Lung (tissue), 12 donors: ENCODE data around the gene GJD2. TPM values are rescaled to one million over a fixed set of nuclear protein-coding genes. Genes with fewer than 3 reads are reported as not detected.

Experiments
- ATAC-seq: fragments of 200-7000 bp; cut with Tn5 transposase; one replicate; pipeline ENCODE4 v1.9.1; 2020; ENCODE audit warnings: moderate number of reproducible peaks; ENCODE audit not compliant: insufficient read depth, low FRiP score
- DNase-seq, 3 donors: peaks; one replicate each; pipeline ENCODE4 v3.0.0-alpha.2; 2013 to 2017
- H3K27ac ChIP-seq, 2 donors: one replicate each; pipeline ENCODE4 v1.5.1; 2013; ENCODE audit warnings: mild to moderate bottlenecking in 2 of 2, moderate library complexity in 2 of 2, control low read depth in 1 of 2, inconsistent platforms in 1 of 2, low read depth in 1 of 2, low read length in 1 of 2
- H3K27me3 ChIP-seq, 3 donors: one replicate each; pipeline ENCODE4 v1.5.1; 2013; ENCODE audit warnings: low read length in 2 of 3; ENCODE audit not compliant: control insufficient read depth in 3 of 3, insufficient read depth in 3 of 3
- H3K36me3 ChIP-seq, 4 donors: one replicate each; pipeline ENCODE4 v1.5.1; 2013; ENCODE audit warnings: low read length in 4 of 4, mild to moderate bottlenecking in 1 of 4, moderate library complexity in 1 of 4; ENCODE audit not compliant: control insufficient read depth in 4 of 4, insufficient read depth in 4 of 4
- H3K4me1 ChIP-seq, 5 donors: one replicate each; pipeline ENCODE4 v1.5.1; 2013; ENCODE audit warnings: low read length in 5 of 5, mild to moderate bottlenecking in 2 of 5, moderate library complexity in 1 of 5; ENCODE audit not compliant: control insufficient read depth in 5 of 5, insufficient read depth in 5 of 5
- H3K4me3 ChIP-seq: one replicate; pipeline ENCODE4 v1.5.1; 2013; ENCODE audit warnings: mild to moderate bottlenecking, control low read depth, moderate library complexity
- H3K9ac ChIP-seq, 2 donors: one replicate each; pipeline ENCODE4 v1.5.1; 2013; ENCODE audit warnings: low read length in 2 of 2, control low read depth in 1 of 2; ENCODE audit not compliant: insufficient read depth in 1 of 2
- H3K9me3 ChIP-seq, 4 donors: one replicate each; pipeline ENCODE4 v1.5.1; 2013; ENCODE audit warnings: low read length in 3 of 4, mild to moderate bottlenecking in 1 of 4, moderate library complexity in 1 of 4; ENCODE audit not compliant: control insufficient read depth in 4 of 4, insufficient read depth in 3 of 4
- WGBS, 2 donors: extraction: QIAGEN DNeasy Blood & Tissue Kit; methylation state at CpG; one replicate each; pipeline ENCODE4 v1.1.7; 2013; 5-methylcytosine and 5-hydroxymethylcytosine counted together
- polyA plus RNA-seq, 2 donors: library from polyadenylated mRNA; stranded (reverse); fragments of 200-250 nt; gene quantifications; one replicate each; pipeline ENCODE4 v1.2.1, GENCODE V29; 2013
- total RNA-seq, 2 donors: library from RNA; depleted of rRNA in 1 of 2; stranded (reverse); fragments of >200 nt in 1 of 2; gene quantifications; one replicate each; pipeline ENCODE4 v1.2.1, GENCODE V29; 2014 to 2021
- TF ChIP-seq, protein P1 (sequence below): IDR thresholded peaks from 2 replicates; pipeline ENCODE4 v1.5.1; 2012; ENCODE audit warnings: mild to moderate bottlenecking; ENCODE audit errors: control extremely low read depth, extremely low read depth
- donor health status: control.
- donor health status: control.
- donor health status: Bipolar disorder and iron deficiency.
- donor health status: healthy.
- donor health status: DM: yes; HTN: yes; CAD: no.

The GJD2 gene
- total and polyA plus RNA-seq, 4 donors, result 0.17 TPM; not detected in 3

DNA sequence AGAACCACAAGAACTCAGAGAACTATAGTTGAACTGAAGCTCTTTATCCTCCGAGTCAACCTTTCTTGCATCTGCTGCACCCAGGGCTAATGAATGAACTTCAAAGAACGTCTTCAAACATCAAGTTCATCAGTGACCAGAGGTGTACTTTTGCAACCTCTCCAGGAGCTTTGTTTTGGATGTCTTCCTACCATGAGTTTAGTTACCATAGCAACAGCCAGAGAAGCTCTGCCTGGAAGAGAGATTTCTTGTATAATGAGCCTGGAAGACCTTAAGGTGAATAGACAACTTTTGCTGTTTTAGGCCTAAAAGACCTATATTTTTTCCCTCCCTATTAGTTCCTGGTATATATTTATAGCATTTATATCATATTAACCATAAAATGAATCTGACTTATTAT, 31.4 kb upstream of the GJD2 start:
- 65 to 76% methylated on average over 2 of the region's 2 CpGs for WGBS, 2 donors
- no peak for DNase-seq
- no peak overlapping the region for H3K4me3 ChIP-seq
- TF ChIP-seq, protein P1, sequence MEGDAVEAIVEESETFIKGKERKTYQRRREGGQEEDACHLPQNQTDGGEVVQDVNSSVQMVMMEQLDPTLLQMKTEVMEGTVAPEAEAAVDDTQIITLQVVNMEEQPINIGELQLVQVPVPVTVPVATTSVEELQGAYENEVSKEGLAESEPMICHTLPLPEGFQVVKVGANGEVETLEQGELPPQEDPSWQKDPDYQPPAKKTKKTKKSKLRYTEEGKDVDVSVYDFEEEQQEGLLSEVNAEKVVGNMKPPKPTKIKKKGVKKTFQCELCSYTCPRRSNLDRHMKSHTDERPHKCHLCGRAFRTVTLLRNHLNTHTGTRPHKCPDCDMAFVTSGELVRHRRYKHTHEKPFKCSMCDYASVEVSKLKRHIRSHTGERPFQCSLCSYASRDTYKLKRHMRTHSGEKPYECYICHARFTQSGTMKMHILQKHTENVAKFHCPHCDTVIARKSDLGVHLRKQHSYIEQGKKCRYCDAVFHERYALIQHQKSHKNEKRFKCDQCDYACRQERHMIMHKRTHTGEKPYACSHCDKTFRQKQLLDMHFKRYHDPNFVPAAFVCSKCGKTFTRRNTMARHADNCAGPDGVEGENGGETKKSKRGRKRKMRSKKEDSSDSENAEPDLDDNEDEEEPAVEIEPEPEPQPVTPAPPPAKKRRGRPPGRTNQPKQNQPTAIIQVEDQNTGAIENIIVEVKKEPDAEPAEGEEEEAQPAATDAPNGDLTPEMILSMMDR, result no peak
- no peak overlapping the region for H3K27ac ChIP-seq
- H3K4me1 ChIP-seq, result peaks cover 0 to 6% (median 0%) of the 10 kb centered on the region in 5 donors
- H3K9ac ChIP-seq, result no peak overlapping the region
- peaks cover 0 to 3% (median 0%) of the 10 kb centered on the region in 3 donors for H3K27me3 ChIP-seq
- ATAC-seq, result no peak
- no peaks in the 10 kb centered on the region for H3K9me3 ChIP-seq
- no peaks in the 10 kb centered on the region for H3K36me3 ChIP-seq

DNA sequence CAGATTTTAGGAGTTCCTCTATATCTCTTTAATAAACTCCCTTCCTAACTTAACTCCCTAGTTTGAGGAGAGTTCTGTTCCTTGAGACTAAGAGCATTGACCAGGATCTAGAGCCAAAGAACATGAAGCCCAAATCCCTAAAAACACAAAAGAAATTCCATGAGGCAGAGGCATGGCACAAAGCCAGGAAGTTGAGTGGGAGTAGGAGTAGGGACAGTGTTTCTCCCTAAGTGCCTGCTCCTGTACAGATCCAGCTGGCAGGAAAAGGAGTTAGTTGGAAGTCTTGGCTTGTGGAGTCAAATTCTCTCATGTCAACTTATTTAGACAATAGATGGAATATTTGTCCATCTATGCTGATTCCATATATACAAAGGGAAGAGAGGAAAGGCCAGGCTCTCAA, 29.2 kb upstream of the GJD2 start:
- no peak overlapping the region for H3K9ac ChIP-seq
- no peak overlapping the region for H3K27ac ChIP-seq
- no peak overlapping the region for H3K4me3 ChIP-seq
- TF ChIP-seq, protein P1, result no peak
- ATAC-seq (no peak), DNase-seq (peak; percentile 27 to 60 (median 57))
- H3K9me3 ChIP-seq, result no peaks in the 10 kb centered on the region
- H3K36me3 ChIP-seq, result no peaks in the 10 kb centered on the region
- H3K4me1 ChIP-seq, result peaks cover 0 to 6% (median 0%) of the 10 kb centered on the region in 5 donors
- peaks cover 0 to under 1% (median 0%) of the 10 kb centered on the region in 3 donors for H3K27me3 ChIP-seq

DNA sequence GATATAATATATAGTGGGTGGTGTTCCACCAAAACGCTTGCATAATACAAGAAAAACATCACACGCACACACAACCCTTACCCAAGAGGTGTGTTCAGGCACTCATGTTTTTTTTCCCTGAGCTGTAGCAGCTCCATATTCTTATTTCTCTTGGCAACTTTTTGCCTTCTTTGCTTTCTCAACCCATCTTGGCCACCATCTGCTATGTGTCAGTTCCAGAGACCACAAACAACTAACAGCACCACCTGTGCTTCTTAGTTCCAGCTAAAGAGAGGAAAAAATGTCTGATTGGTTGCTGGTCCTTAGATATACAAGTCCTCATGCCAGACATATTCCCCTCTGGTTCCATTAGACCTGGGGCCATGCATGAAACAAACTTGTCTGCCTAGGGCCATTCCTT, 28.6 kb upstream of the GJD2 start:
- DNase-seq, result no peak

More for the DNA sequence above, 28.6 kb upstream of the GJD2 start:
- no peaks in the 10 kb centered on the region for H3K9me3 ChIP-seq
- no peak for ATAC-seq
- peaks cover 0 to 6% (median 0%) of the 10 kb centered on the region in 5 donors for H3K4me1 ChIP-seq
- TF ChIP-seq, protein P1, result no peak
- H3K36me3 ChIP-seq, result no peaks in the 10 kb centered on the region
- no peak overlapping the region for H3K9ac ChIP-seq
- no peak overlapping the region for H3K4me3 ChIP-seq
- no peak overlapping the region for H3K27ac ChIP-seq
- H3K27me3 ChIP-seq, result no peaks in the 10 kb centered on the region
- 92 to 96% methylated on average over 2 of the region's 2 CpGs for WGBS, 2 donors
